G401.6 (cell line): ENCODE measurements around the gene BRF1.
"Not testable (repeated sequence)": the region's sequence is repeated elsewhere in the genome, so short reads cannot be mapped to it uniquely, and the experiment has no call there.

Experiments used
- FAIRE-seq: peaks from 2 replicates; lab custom pipeline; 2012; peaks lifted over from hg19 to GRCh38; lab: Jason Lieb, UNC

The BRF1 gene

GRCh38 chr14:105315211-105315721, 14.5 kb upstream of the BRF1 start:
- no peak for FAIRE-seq

GRCh38 chr14:105314287-105315200, 13.7 kb upstream of the BRF1 start, which contains the start of gene PACS2:
Gene PACS2 (plus strand): TSS chr14:105314748. CDS start chr14:105314919, 171 bp downstream.
- FAIRE-seq, result no peak

- no peak for FAIRE-seq
These were observed 12.8 kb upstream of the BRF1 start for GRCh38 chr14:105313381-105314286.

GRCh38 chr14:105312973-105313372, 12.2 kb upstream of the BRF1 start:
- no peak for FAIRE-seq

- FAIRE-seq, result no peak
These were observed 11.0 kb upstream of the BRF1 start for GRCh38 chr14:105311838-105312237.

GRCh38 chr14:105309371-105309770, 8.6 kb upstream of the BRF1 start:
- no peak for FAIRE-seq

- FAIRE-seq, result no peak
These were observed 6.4 kb upstream of the BRF1 start for GRCh38 chr14:105307052-105307727.

- FAIRE-seq, result no peak
These were observed 5.0 kb upstream of the BRF1 start for GRCh38 chr14:105305791-105306190.

- FAIRE-seq, result no peak
These were observed 4.5 kb upstream of the BRF1 start for GRCh38 chr14:105305345-105305744.

- no peak for FAIRE-seq
These were observed 3.8 kb upstream of the BRF1 start for GRCh38 chr14:105304565-105304964.

GRCh38 chr14:105303949-105304348, 3.1 kb upstream of the BRF1 start:
- FAIRE-seq, result no peak

- not testable (repeated sequence) for FAIRE-seq
These were observed 1.1 kb upstream of the BRF1 start for GRCh38 chr14:105301915-105302249.

- FAIRE-seq, result peak; percentile 69
These were observed 508 bp upstream of the BRF1 start for GRCh38 chr14:105301103-105301914.

- no peak for FAIRE-seq
These were observed 903 bp downstream of the BRF1 start for GRCh38 chr14:105299654-105300541.

GRCh38 chr14:105297311-105297710, 3.5 kb downstream of the BRF1 start:
- not testable (repeated sequence) for FAIRE-seq

GRCh38 chr14:105294142-105294597, 6.6 kb downstream of the BRF1 start:
- FAIRE-seq, result no peak

GRCh38 chr14:105292826-105293711, 7.7 kb downstream of the BRF1 start:
- no peak for FAIRE-seq

GRCh38 chr14:105290621-105291346, 10.0 kb downstream of the BRF1 start:
- FAIRE-seq, result no peak
